GM12801 (cell line): ENCODE data around the gene CDHR5.

Experiments
- TF ChIP-seq, protein P1 (sequence below): IDR thresholded peaks from one replicate; pipeline ENCODE4 v1.5.1; 2011; ENCODE audit warnings: control low read depth; ENCODE audit not compliant: insufficient read length; ENCODE audit errors: extremely low read depth

The CDHR5 gene

DNA sequence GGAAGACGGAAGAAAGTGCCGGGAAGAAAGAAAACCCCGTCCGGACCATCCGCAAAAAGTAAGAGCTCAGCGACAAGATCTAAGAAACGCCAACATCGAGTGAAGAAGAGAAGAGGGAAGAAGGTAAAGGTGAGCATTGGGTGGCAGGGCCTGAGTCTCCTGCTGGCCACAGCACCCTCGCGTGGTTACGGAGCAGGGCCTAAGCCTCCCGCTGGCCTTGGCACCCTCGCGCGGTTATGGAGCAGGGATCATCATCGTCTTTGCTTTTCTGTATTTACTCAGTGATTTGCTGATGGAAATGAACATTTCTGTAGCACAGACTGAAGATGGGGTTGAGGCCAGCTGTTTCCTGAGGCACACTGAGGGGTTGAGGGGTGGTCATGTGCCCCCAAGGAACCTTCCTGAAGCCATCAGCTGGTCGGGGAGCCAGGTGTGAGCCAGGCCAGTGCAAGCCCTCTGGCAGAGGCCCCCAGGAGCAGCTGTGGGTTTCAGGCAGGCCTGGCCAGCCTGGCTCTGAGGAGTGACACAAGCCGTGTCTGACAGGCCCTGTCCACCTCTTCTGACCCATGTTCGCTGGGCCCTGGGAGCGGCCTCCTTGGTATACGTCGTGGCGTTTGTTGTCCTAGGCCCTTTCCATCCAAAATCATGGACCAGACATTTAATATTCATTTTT lies 23.0 kb downstream of the CDHR5 start:
- TF ChIP-seq, protein P1, sequence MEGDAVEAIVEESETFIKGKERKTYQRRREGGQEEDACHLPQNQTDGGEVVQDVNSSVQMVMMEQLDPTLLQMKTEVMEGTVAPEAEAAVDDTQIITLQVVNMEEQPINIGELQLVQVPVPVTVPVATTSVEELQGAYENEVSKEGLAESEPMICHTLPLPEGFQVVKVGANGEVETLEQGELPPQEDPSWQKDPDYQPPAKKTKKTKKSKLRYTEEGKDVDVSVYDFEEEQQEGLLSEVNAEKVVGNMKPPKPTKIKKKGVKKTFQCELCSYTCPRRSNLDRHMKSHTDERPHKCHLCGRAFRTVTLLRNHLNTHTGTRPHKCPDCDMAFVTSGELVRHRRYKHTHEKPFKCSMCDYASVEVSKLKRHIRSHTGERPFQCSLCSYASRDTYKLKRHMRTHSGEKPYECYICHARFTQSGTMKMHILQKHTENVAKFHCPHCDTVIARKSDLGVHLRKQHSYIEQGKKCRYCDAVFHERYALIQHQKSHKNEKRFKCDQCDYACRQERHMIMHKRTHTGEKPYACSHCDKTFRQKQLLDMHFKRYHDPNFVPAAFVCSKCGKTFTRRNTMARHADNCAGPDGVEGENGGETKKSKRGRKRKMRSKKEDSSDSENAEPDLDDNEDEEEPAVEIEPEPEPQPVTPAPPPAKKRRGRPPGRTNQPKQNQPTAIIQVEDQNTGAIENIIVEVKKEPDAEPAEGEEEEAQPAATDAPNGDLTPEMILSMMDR: no peak

DNA sequence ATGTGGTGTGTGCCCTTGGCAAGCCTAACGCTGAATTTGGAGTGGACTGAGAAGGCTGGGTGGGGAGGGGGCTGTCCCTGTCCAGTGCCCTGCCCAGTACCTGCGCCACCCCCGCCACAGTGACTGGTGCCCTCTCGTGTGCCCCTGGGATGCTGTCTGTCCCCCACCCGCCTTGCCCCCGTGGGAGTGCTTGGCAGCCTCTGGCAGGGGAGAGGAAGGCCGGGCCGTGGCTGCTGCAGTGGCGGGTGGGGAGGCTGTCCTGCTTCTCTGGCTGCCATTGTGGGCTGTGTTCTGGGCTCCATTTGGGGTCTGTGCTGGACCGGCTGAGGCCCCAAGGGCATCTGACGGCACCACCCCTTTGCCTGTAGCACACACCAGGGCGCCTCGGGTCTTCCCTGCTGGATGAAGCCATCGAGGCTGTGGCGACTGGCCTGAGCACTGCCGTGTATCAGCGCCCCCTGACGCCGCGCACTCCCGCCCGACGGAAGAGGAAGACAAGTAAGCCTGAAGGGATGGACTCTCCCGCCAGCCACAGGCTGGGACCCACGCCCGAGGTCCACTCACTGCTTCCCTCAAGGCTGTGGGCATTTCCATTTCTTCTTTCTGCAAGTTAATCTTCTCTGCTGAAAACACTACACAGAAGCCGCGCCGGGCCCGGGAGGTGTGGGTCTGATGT lies 26.6 kb downstream of the CDHR5 start:
- TF ChIP-seq, protein P1: no peak

- TF ChIP-seq, protein P1: no peak
Measured at GRCh38 chr11:597166-597725, 27.5 kb downstream of the CDHR5 start.

DNA sequence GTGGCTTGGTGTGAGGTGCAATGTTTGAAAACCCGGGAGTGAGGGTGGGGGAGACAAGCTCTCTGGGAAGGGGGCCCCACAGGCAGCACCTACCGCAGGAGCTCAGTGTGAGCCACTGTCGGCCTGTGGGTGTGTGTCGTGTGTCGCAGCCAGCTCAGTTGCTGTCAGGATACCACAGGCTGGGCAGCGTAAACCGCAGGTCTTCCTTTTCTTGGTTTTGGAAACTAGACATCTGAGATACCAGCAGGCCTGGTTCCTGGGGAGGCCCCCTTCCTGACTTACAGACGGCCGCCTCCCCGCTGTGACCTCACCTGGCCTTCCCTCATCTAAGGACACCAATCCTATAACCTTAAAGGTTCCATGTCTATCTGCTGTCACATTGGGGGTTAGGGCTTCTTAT lies 28.4 kb downstream of the CDHR5 start:
- TF ChIP-seq, protein P1: no peak

DNA sequence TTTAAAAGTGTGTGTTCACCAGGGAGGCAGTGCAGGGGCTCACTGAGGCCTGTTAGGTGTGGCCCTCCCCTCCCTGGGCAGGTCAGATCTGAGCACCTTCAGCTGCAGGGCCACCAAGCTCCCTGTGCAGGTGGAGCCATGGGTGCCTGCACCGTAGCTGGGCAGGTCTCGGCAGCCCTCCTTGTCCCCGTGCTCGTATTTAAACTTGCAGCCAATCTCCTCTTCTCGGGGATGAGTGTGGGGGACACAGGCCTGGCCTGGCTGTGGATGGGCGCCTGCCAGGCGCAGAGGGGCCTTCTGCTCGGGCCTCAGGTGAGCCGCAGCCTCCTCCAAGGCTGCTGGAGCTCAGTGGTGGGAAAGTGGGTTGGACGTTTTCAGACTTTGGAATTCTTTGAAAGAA lies 29.4 kb downstream of the CDHR5 start:
- TF ChIP-seq, protein P1: no peak

DNA sequence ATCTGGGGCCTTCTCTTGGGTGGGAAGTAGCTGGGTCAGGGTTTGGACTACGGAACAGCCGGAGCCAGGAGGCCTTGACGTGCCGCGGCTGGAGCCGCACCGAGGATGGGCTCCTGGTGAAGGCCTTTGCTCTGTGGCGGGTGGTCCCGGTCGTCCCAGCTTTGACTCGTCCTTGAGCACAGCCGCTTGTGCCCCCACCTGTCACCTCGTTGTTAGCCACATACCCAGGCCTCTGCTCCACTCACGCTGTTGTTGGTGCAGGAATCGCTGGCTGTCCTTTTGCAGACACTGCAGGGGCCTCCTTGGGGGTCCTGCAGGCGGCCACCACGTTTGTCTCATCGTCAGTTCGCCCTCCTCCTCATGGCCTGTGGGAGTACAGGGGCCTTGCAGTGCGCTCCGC lies 31.4 kb downstream of the CDHR5 start:
- TF ChIP-seq, protein P1: no peak

GRCh38 chr11:592918-593317 lies 31.8 kb downstream of the CDHR5 start:
- TF ChIP-seq, protein P1: no peak
